HepG2 (cell line): ENCODE measurements around the gene PCGF6. TPM values are rescaled to one million over a fixed set of nuclear protein-coding genes. Genes with fewer than 3 reads are reported as not detected.

Source experiments
- AKNA ChIP-seq: sonication (generic); formaldehyde crosslinking; IDR thresholded peaks from 2 replicates; pipeline ENCODE4 v1.4.0; 2020; ENCODE audit warnings: missing genetic modification reagents, borderline replicate concordance
- ARID4A ChIP-seq: sonication (generic); formaldehyde crosslinking; IDR thresholded peaks from 2 replicates; pipeline ENCODE4 v1.5.0; 2020; ENCODE audit warnings: mild to moderate bottlenecking, missing genetic modification reagents, borderline replicate concordance
- FOXJ3 ChIP-seq: sonication (generic); formaldehyde crosslinking; IDR thresholded peaks from 2 replicates; pipeline ENCODE4 v1.4.0; 2020; ENCODE audit warnings: missing genetic modification reagents, mild to moderate bottlenecking, borderline replicate concordance
- FOXP4 ChIP-seq: sonication (generic); formaldehyde crosslinking; IDR thresholded peaks from 2 replicates; pipeline ENCODE4 v1.4.0; 2020; ENCODE audit warnings: missing genetic modification reagents
- KAT8 ChIP-seq: IDR thresholded peaks from 2 replicates; pipeline ENCODE4 v1.6.1; 2016; ENCODE audit warnings: missing genetic modification reagents, missing compliant biosample characterization
- MAZ ChIP-seq, 2 experiments: sonication (generic) in 1 of 2; formaldehyde crosslinking in 1 of 2; IDR thresholded peaks; 2 replicates each; pipeline versions ENCODE4 v1.5.0 to v1.6.1; 2012 to 2020; ENCODE audit warnings: low read depth in 2 of 2, mild to moderate bottlenecking in 2 of 2, borderline replicate concordance in 1 of 2, improper control_type of control experiment in 1 of 2, low read length in 1 of 2, missing genetic modification reagents in 1 of 2, moderate library complexity in 1 of 2
- NFYB ChIP-seq: sonication (generic); formaldehyde crosslinking; IDR thresholded peaks from 2 replicates; pipeline ENCODE4 v1.4.0; 2020; ENCODE audit warnings: missing genetic modification reagents
- POGZ ChIP-seq: sonication (generic); formaldehyde crosslinking; IDR thresholded peaks from 2 replicates; pipeline ENCODE4 v1.4.0; 2020; ENCODE audit warnings: mild to moderate bottlenecking, missing genetic modification reagents
- ZBTB49 ChIP-seq: sonication (generic); formaldehyde crosslinking; IDR thresholded peaks from 2 replicates; pipeline ENCODE4 v1.4.0; 2020; ENCODE audit warnings: missing genetic modification reagents, borderline replicate concordance
- ZNF337 ChIP-seq: sonication (generic); formaldehyde crosslinking; IDR thresholded peaks from 2 replicates; pipeline ENCODE4 v1.5.1; 2020; ENCODE audit warnings: missing genetic modification reagents, low read depth, mild to moderate bottlenecking, borderline replicate concordance
- ZNF451 ChIP-seq: sonication (generic); formaldehyde crosslinking; IDR thresholded peaks from 2 replicates; pipeline ENCODE4 v1.5.0; 2020; ENCODE audit warnings: mild to moderate bottlenecking, missing genetic modification reagents
- ZNF580 ChIP-seq: IDR thresholded peaks from 2 replicates; pipeline ENCODE4 v1.6.1; 2016; ENCODE audit warnings: low read depth, borderline replicate concordance
- ZNF746 ChIP-seq: sonication (generic); formaldehyde crosslinking; IDR thresholded peaks from 2 replicates; pipeline ENCODE4 v1.8.0; 2022; ENCODE audit warnings: mild to moderate bottlenecking, missing genetic modification reagents
- polyA plus RNA-seq, 8 experiments: library from polyadenylated mRNA; depleted of rRNA in 3 of 8; stranded (reverse) in 7 of 8; unstranded in 1 of 8; fragments of >200 nt; fragmentation: Illumina TruSeq in 4 of 8; extraction: Trizol in 4 of 8; gene quantifications; 2 replicates each; pipeline versions ENCODE4 v1.2.1 to v1.2.3, GENCODE V29; 2011 to 2016; ENCODE audit warnings: low read depth in 4 of 8, missing spikeins in 1 of 8, mixed read lengths in 1 of 8; ENCODE audit not compliant: insufficient read depth in 1 of 8
- total RNA-seq, 5 experiments: library from RNA; depleted of rRNA; stranded (reverse); fragments of >200 nt; fragmentation: Illumina TruSeq; extraction: Trizol; gene quantifications; 2 replicates each; pipeline ENCODE4 v1.2.3, GENCODE V29; 2016; ENCODE audit warnings: low read depth in 1 of 5

PCGF6 gene
- total and polyA plus RNA-seq, 2 of the 13 experiments (the other 11 are each of a cell fraction or from before 2014, with no cell fraction given): 5.2 to 19.4 TPM

GRCh38 chr10:103350517-103351260, at the start of gene PCGF6 (continued):
- TF ChIP-seq KAT8: peak; percentile 36; the same call in 1 of the 2 replicates
- TF ChIP-seq ARID4A: peak; percentile 82; the same call in 1 of the 2 replicates
- TF ChIP-seq ZNF337: no peak
- TF ChIP-seq ZNF580 (CRISPR knock-in tag): 0 out of 2 replicates have a peak, but pooled peaks have one; percentile 20
- no peak for TF ChIP-seq NFYB
- no peak for TF ChIP-seq FOXP4 (CRISPR knock-in tag)
- TF ChIP-seq POGZ (CRISPR knock-in tag): no peak
- no peak for TF ChIP-seq MAZ (IDR thresholded peaks at IDR 0.05; ENCODE audit: borderline replicate concordance, low read depth, low read length)
- TF ChIP-seq MAZ (CRISPR knock-in tag; IDR thresholded peaks at IDR 0.05; ENCODE audit: low read depth): peak; percentile 61
- TF ChIP-seq ZBTB49 (CRISPR knock-in tag): no peak
- peak; percentile 83 for TF ChIP-seq ZNF451 (CRISPR knock-in tag)
- no peak for TF ChIP-seq AKNA (CRISPR knock-in tag)
- TF ChIP-seq FOXJ3 (CRISPR knock-in tag): no peak
- TF ChIP-seq ZNF746 (CRISPR knock-in tag): peak; percentile 63; the same call in 1 of the 2 replicates
